ENCODE data around the gene FER1L5. TPM values are rescaled to one million over a fixed set of nuclear protein-coding genes. Genes with fewer than 3 reads are reported as not detected.

Gene FER1L5
- total and polyA plus RNA-seq, 2 donors (not counting 1 experiment from before 2014, with no cell fraction given), result not detected

GRCh38 chr2:96618596-96619283 is 23.8 kb upstream of the FER1L5 start:
- CTCF ChIA-PET, result no interaction called here
- H3K27me3 ChIP-seq (replicated peaks in 1 of 4; ENCODE audit: control extremely low read depth in 1 of 4, control insufficient read depth in 3 of 4, insufficient read depth in 4 of 4, low read length in 3 of 4), result no peaks in the 10 kb centered on the region
- no peaks in the 10 kb centered on the region for H3K4me1 ChIP-seq (ENCODE audit: control insufficient read depth in 2 of 2, insufficient read depth in 2 of 2, low read length in 2 of 2)
- TF ChIP-seq EZH2 (IDR thresholded peaks at IDR 0.05; ENCODE audit: borderline replicate concordance, insufficient read depth, low read depth, low read length, poor library complexity, severe bottlenecking), result no peak
- TF ChIP-seq, protein P1, sequence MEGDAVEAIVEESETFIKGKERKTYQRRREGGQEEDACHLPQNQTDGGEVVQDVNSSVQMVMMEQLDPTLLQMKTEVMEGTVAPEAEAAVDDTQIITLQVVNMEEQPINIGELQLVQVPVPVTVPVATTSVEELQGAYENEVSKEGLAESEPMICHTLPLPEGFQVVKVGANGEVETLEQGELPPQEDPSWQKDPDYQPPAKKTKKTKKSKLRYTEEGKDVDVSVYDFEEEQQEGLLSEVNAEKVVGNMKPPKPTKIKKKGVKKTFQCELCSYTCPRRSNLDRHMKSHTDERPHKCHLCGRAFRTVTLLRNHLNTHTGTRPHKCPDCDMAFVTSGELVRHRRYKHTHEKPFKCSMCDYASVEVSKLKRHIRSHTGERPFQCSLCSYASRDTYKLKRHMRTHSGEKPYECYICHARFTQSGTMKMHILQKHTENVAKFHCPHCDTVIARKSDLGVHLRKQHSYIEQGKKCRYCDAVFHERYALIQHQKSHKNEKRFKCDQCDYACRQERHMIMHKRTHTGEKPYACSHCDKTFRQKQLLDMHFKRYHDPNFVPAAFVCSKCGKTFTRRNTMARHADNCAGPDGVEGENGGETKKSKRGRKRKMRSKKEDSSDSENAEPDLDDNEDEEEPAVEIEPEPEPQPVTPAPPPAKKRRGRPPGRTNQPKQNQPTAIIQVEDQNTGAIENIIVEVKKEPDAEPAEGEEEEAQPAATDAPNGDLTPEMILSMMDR (IDR thresholded peaks at IDR 0.05), result no peak
- no peak for DNase-seq
- intact Hi-C loops (cut with micrococcal nuclease), result no loop called here
- WGBS (ENCODE audit: insufficient coverage), result 85% methylated on average over 6 of the region's 8 CpGs
- no peak overlapping the region for H3K4me2 ChIP-seq (replicated peaks; ENCODE audit: low read depth, low read length, poor library complexity, severe bottlenecking)
- H3K79me2 ChIP-seq (ENCODE audit: control insufficient read depth, insufficient read depth, low read length), result peaks cover 10% of the 10 kb centered on the region
- H3K36me3 ChIP-seq (replicated peaks in 1 of 2; ENCODE audit: control extremely low read depth in 1 of 2, control insufficient read depth in 1 of 2, extremely low read depth in 1 of 2, insufficient read depth in 2 of 2, low read length in 1 of 2), result peaks cover 18 to 38% of the 10 kb centered on the region in 2 experiments
- POLR2A ChIA-PET, result no interaction called here
- no peak overlapping the region for H3K27ac ChIP-seq (ENCODE audit: low read length in 2 of 2)
- no peak overlapping the region for H2AFZ ChIP-seq (ENCODE audit: insufficient read depth, low read depth, low read length, poor library complexity, severe bottlenecking)
- Mint-ChIP-seq H3K27me3 (no peaks in the 10 kb centered on the region), H3K4me3 (no peak overlapping the region), H3K4me1 (no peaks in the 10 kb centered on the region), H3K27ac (no peak overlapping the region), H3K9me3 (ENCODE audit: insufficient read depth) (no peaks in the 10 kb centered on the region)
- no peak overlapping the region for H3K4me3 ChIP-seq (ENCODE audit: control extremely low read depth in 1 of 5, extremely low read depth in 1 of 5, insufficient read depth in 1 of 5, low read depth in 2 of 5, low read length in 4 of 5)
- no peak for ATAC-seq (ENCODE audit: low read depth)
- no peaks in the 10 kb centered on the region for H4K20me1 ChIP-seq (ENCODE audit: control insufficient read depth, insufficient read depth, low read length, poor library complexity, severe bottlenecking)
- H3K9me3 ChIP-seq (ENCODE audit: control extremely low read depth in 1 of 3, control insufficient read depth in 2 of 3, insufficient read depth in 1 of 3, low read length in 2 of 3), result no peaks in the 10 kb centered on the region
- no peak overlapping the region for H3K9ac ChIP-seq (ENCODE audit: low read length)

- peaks cover 4 to 25% of the 10 kb centered on the region in 2 experiments for H3K36me3 ChIP-seq (replicated peaks in 1 of 2; ENCODE audit: control extremely low read depth in 1 of 2, control insufficient read depth in 1 of 2, extremely low read depth in 1 of 2, insufficient read depth in 2 of 2, low read length in 1 of 2)
- peaks cover 10% of the 10 kb centered on the region for H3K79me2 ChIP-seq (ENCODE audit: control insufficient read depth, insufficient read depth, low read length)
- TF ChIP-seq, protein P1 (IDR thresholded peaks at IDR 0.05), result no peak
- no peak for TF ChIP-seq EZH2 (IDR thresholded peaks at IDR 0.05; ENCODE audit: borderline replicate concordance, insufficient read depth, low read depth, low read length, poor library complexity, severe bottlenecking)
- H3K4me2 ChIP-seq (replicated peaks; ENCODE audit: low read depth, low read length, poor library complexity, severe bottlenecking), result no peak overlapping the region
- ATAC-seq (ENCODE audit: low read depth), result no peak
- Mint-ChIP-seq H3K4me1 (no peaks in the 10 kb centered on the region), H3K9me3 (ENCODE audit: insufficient read depth) (no peaks in the 10 kb centered on the region), H3K27ac (no peak overlapping the region), H3K4me3 (no peak overlapping the region), H3K27me3 (no peaks in the 10 kb centered on the region)
- no peak overlapping the region for H3K4me3 ChIP-seq (ENCODE audit: control extremely low read depth in 1 of 5, extremely low read depth in 1 of 5, insufficient read depth in 1 of 5, low read depth in 2 of 5, low read length in 4 of 5)
- ChIA-PET CTCF (no interaction called here), POLR2A (no interaction called here)
- H3K27ac ChIP-seq (ENCODE audit: low read length in 2 of 2), result no peak overlapping the region
- intact Hi-C loops (cut with micrococcal nuclease), result no loop called here
- no peaks in the 10 kb centered on the region for H3K27me3 ChIP-seq (replicated peaks in 1 of 4; ENCODE audit: control extremely low read depth in 1 of 4, control insufficient read depth in 3 of 4, insufficient read depth in 4 of 4, low read length in 3 of 4)
- no peaks in the 10 kb centered on the region for H3K9me3 ChIP-seq (ENCODE audit: control extremely low read depth in 1 of 3, control insufficient read depth in 2 of 3, insufficient read depth in 1 of 3, low read length in 2 of 3)
- no peaks in the 10 kb centered on the region for H3K4me1 ChIP-seq (ENCODE audit: control insufficient read depth in 2 of 2, insufficient read depth in 2 of 2, low read length in 2 of 2)
- no peak overlapping the region for H2AFZ ChIP-seq (ENCODE audit: insufficient read depth, low read depth, low read length, poor library complexity, severe bottlenecking)
- DNase-seq, result no peak
- H3K9ac ChIP-seq (ENCODE audit: low read length), result no peak overlapping the region
- no peaks in the 10 kb centered on the region for H4K20me1 ChIP-seq (ENCODE audit: control insufficient read depth, insufficient read depth, low read length, poor library complexity, severe bottlenecking)
- 96% methylated on average over 3 of the region's 3 CpGs for WGBS (ENCODE audit: insufficient coverage)
Measured at GRCh38 chr2:96622544-96622943, 20.0 kb upstream of the FER1L5 start.
